ENCODE results near the gene SLC6A5. TPM values are rescaled to one million over a fixed set of nuclear protein-coding genes. Genes with fewer than 3 reads are reported as not detected.

SLC6A5 gene
- total and polyA plus RNA-seq, 10 of the 15 experiments (the other 5 are each of a cell fraction or from before 2014, with no cell fraction given), result 0.01 TPM; not detected in 9

DNA sequence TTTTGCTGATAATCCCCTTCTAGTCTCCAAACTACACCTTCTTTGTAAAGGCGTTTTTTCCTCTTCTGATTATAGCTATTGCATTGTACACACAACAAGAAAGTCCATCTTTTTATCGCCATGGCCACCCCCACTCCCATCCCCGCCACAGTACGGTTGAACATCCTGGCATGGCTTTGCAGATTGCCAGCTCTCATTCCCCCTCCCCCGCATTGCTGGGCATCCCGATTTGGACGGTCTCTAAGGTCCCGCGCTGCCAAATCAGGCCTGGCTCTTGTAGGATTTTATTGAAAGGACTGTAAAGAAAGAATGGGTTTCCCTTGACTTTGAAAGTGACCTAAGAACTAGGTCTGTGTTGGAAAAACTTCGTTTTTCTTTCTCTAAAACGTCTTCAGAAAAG, 916 bp upstream of the SLC6A5 start:
- no peaks in the 10 kb centered on the region for H3K79me2 ChIP-seq (ENCODE audit: control insufficient read depth, insufficient read depth, low read length)
- no peak overlapping the region for H2AFZ ChIP-seq (ENCODE audit: control insufficient read depth, low read depth, low read length)
- WGBS (ENCODE audit: insufficient coverage, insufficient replicate concordance, low lambda C conversion rate, missing lambda C conversion rate), result 28% methylated on average over 11 of the region's 11 CpGs
- SMC1A ChIA-PET (ENCODE audit: uncharacterized antibody, unreplicated experiment), result no interaction called here
- CTCF ChIA-PET, result no interaction called here
- no peak for ATAC-seq
- no peak for DNase-seq (ENCODE audit: low read depth, low spot score)
- no peak overlapping the region for H3K4me2 ChIP-seq (ENCODE audit: control insufficient read depth, insufficient read depth)
- no peaks in the 10 kb centered on the region for H4K20me1 ChIP-seq (ENCODE audit: control insufficient read depth, insufficient read depth)
- no peaks in the 10 kb centered on the region; the same call in 2 of the 3 replicates for H3K9me3 ChIP-seq (replicated peaks; ENCODE audit: control insufficient read depth, insufficient read depth, low read length)
- in situ Hi-C loops (cut with MboI), result no loop called here
- RAD21 ChIA-PET (ENCODE audit: unreplicated experiment), result no interaction called here
- H3K4me1 ChIP-seq (ENCODE audit: control insufficient read depth, insufficient read depth, low read length), result no peaks in the 10 kb centered on the region
- no peak overlapping the region for H3K4me3 ChIP-seq
- intact Hi-C loops (cut with micrococcal nuclease; ENCODE audit: unreplicated experiment), result no loop called here
- peaks cover 5 to 41% of the 10 kb centered on the region in 2 experiments for H3K27me3 ChIP-seq (replicated peaks in 1 of 2; ENCODE audit: control insufficient read depth in 2 of 2, insufficient read depth in 2 of 2, low read length in 1 of 2)
- no peaks in the 10 kb centered on the region for H3K36me3 ChIP-seq (ENCODE audit: control insufficient read depth in 2 of 2, insufficient read depth in 2 of 2, low read length in 1 of 2)
- H3K9ac ChIP-seq (ENCODE audit: control insufficient read depth, insufficient read depth, low read length), result no peak overlapping the region
- BruUV-seq (replicated peaks), result no TSS peak
- H3K27ac ChIP-seq (ENCODE audit: control insufficient read depth, insufficient read depth), result no peak overlapping the region
- POLR2A ChIA-PET, result no interaction called here
- no peak for FAIRE-seq
- TF ChIP-seq PAX5 (IDR thresholded peaks at IDR 0.05; ENCODE audit: borderline replicate concordance, low read depth, low read length) (no peak), SREBF2 (IDR thresholded peaks at IDR 0.05; ENCODE audit: low read length) (no peak), CBFB (IDR thresholded peaks at IDR 0.05; ENCODE audit: low read depth) (no peak), CBX5 (IDR thresholded peaks at IDR 0.05; ENCODE audit: low read depth) (no peak), MTA2 (IDR thresholded peaks at IDR 0.05; ENCODE audit: low read depth) (no peak), SMC3 (IDR thresholded peaks at IDR 0.05; ENCODE audit: borderline replicate concordance, low read length) (no peak), YY1 (IDR thresholded peaks at IDR 0.05; ENCODE audit: low read depth, low read length) (no peak), MYB (IDR thresholded peaks at IDR 0.05; ENCODE audit: borderline replicate concordance, low read depth, low read length) (no peak), HCFC1 (IDR thresholded peaks at IDR 0.05; ENCODE audit: low read length) (no peak), PAX8 (IDR thresholded peaks at IDR 0.05) (no peak)
- TF ChIP-seq, protein P1, sequence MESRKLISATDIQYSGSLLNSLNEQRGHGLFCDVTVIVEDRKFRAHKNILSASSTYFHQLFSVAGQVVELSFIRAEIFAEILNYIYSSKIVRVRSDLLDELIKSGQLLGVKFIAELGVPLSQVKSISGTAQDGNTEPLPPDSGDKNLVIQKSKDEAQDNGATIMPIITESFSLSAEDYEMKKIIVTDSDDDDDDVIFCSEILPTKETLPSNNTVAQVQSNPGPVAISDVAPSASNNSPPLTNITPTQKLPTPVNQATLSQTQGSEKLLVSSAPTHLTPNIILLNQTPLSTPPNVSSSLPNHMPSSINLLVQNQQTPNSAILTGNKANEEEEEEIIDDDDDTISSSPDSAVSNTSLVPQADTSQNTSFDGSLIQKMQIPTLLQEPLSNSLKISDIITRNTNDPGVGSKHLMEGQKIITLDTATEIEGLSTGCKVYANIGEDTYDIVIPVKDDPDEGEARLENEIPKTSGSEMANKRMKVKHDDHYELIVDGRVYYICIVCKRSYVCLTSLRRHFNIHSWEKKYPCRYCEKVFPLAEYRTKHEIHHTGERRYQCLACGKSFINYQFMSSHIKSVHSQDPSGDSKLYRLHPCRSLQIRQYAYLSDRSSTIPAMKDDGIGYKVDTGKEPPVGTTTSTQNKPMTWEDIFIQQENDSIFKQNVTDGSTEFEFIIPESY (IDR thresholded peaks at IDR 0.05), result no peak
- TF ChIP-seq, protein P2, sequence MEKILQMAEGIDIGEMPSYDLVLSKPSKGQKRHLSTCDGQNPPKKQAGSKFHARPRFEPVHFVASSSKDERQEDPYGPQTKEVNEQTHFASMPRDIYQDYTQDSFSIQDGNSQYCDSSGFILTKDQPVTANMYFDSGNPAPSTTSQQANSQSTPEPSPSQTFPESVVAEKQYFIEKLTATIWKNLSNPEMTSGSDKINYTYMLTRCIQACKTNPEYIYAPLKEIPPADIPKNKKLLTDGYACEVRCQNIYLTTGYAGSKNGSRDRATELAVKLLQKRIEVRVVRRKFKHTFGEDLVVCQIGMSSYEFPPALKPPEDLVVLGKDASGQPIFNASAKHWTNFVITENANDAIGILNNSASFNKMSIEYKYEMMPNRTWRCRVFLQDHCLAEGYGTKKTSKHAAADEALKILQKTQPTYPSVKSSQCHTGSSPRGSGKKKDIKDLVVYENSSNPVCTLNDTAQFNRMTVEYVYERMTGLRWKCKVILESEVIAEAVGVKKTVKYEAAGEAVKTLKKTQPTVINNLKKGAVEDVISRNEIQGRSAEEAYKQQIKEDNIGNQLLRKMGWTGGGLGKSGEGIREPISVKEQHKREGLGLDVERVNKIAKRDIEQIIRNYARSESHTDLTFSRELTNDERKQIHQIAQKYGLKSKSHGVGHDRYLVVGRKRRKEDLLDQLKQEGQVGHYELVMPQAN (conservative IDR thresholded peaks at IDR 0.05), result no peak
- TF ChIP-seq, protein P3, sequence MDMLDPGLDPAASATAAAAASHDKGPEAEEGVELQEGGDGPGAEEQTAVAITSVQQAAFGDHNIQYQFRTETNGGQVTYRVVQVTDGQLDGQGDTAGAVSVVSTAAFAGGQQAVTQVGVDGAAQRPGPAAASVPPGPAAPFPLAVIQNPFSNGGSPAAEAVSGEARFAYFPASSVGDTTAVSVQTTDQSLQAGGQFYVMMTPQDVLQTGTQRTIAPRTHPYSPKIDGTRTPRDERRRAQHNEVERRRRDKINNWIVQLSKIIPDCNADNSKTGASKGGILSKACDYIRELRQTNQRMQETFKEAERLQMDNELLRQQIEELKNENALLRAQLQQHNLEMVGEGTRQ (IDR thresholded peaks at IDR 0.05; ENCODE audit: borderline replicate concordance, low read depth, low read length), result no peak
- TF ChIP-seq, protein P4, sequence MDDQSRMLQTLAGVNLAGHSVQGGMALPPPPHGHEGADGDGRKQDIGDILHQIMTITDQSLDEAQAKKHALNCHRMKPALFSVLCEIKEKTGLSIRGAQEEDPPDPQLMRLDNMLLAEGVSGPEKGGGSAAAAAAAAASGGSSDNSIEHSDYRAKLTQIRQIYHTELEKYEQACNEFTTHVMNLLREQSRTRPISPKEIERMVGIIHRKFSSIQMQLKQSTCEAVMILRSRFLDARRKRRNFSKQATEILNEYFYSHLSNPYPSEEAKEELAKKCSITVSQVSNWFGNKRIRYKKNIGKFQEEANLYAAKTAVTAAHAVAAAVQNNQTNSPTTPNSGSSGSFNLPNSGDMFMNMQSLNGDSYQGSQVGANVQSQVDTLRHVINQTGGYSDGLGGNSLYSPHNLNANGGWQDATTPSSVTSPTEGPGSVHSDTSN (IDR thresholded peaks at IDR 0.05; ENCODE audit: insufficient replicate concordance, low read depth, low read length), result no peak
- TF ChIP-seq, protein P5, sequence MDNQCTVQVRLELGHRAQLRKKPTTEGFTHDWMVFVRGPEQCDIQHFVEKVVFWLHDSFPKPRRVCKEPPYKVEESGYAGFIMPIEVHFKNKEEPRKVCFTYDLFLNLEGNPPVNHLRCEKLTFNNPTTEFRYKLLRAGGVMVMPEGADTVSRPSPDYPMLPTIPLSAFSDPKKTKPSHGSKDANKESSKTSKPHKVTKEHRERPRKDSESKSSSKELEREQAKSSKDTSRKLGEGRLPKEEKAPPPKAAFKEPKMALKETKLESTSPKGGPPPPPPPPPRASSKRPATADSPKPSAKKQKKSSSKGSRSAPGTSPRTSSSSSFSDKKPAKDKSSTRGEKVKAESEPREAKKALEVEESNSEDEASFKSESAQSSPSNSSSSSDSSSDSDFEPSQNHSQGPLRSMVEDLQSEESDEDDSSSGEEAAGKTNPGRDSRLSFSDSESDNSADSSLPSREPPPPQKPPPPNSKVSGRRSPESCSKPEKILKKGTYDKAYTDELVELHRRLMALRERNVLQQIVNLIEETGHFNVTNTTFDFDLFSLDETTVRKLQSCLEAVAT (IDR thresholded peaks at IDR 0.05), result no peak

Data from GM12878 (cell line).